ENCODE measurements around the gene LY6G6F. TPM values are rescaled to one million over a fixed set of nuclear protein-coding genes. Genes with fewer than 3 reads are reported as not detected.
A peak's percentile ranks its signal among the peaks of the same experiment; 100 is the strongest.

Gene LY6G6F
- total RNA-seq, 4 donors from 2014 or later = not detected

DNA sequence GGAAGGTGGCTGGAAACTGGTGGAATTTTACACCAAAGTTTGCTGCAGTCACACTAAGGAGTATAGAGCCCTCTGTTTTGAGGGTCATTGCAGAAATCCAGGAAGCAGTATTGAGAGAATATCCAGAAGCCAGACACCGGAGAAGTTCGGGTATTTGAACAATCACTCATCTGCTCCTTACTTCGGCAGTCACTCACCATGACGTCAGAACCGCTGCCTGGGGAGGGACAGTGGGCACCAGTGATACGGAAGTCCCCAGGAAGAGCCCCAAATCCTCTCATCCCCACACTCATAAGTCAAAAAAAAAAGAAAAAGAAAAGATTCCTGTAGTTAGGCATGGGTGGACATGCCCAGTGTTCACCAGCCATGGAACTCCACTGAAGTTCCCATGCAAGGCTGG, 29.8 kb upstream of the LY6G6F start:
- H3K4me1 ChIP-seq = peaks cover 5 to 17% (median 10%) of the 10 kb centered on the region in 4 donors
- no peak for DNase-seq
- no peak for TF ChIP-seq POLR2AphosphoS5 (IDR thresholded peaks at IDR 0.05)
- TF ChIP-seq POLR2A (IDR thresholded peaks at IDR 0.05) = no peak
- TF ChIP-seq, protein P1, sequence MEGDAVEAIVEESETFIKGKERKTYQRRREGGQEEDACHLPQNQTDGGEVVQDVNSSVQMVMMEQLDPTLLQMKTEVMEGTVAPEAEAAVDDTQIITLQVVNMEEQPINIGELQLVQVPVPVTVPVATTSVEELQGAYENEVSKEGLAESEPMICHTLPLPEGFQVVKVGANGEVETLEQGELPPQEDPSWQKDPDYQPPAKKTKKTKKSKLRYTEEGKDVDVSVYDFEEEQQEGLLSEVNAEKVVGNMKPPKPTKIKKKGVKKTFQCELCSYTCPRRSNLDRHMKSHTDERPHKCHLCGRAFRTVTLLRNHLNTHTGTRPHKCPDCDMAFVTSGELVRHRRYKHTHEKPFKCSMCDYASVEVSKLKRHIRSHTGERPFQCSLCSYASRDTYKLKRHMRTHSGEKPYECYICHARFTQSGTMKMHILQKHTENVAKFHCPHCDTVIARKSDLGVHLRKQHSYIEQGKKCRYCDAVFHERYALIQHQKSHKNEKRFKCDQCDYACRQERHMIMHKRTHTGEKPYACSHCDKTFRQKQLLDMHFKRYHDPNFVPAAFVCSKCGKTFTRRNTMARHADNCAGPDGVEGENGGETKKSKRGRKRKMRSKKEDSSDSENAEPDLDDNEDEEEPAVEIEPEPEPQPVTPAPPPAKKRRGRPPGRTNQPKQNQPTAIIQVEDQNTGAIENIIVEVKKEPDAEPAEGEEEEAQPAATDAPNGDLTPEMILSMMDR (IDR thresholded peaks at IDR 0.05) = no peak
- TF ChIP-seq EP300 (IDR thresholded peaks at IDR 0.05; ENCODE audit: low read depth) = no peak
- H3K4me3 ChIP-seq = no peak overlapping the region
- 83 to 85% methylated on average over 5 to 6 of the region's 6 CpGs for WGBS, 2 donors (ENCODE audit: low coverage in 1 of 2)
- H3K36me3 ChIP-seq = peaks cover 0 to 8% (median 3%) of the 10 kb centered on the region in 4 donors
- H3K9me3 ChIP-seq = no peaks in the 10 kb centered on the region
- no peaks in the 10 kb centered on the region for H3K27me3 ChIP-seq
- H3K27ac ChIP-seq = no peak overlapping the region
- intact Hi-C loops (cut with DNase I; ENCODE audit: low total_unique reads) = no loop called here
- in situ Hi-C loops (cut with MboI; ENCODE audit: low pct_ligation_motif_present in 1 of 4, low pct_unique_long_range_greater_than_20kb in 1 of 4, low sequenced_read_pairs in 3 of 4) = loop anchor here in 1 of 4 donors (10.0 kb wide), 1 partner anchor 278 kb away; the partner anchor contains the start of genes NELFE and SKIC2

DNA sequence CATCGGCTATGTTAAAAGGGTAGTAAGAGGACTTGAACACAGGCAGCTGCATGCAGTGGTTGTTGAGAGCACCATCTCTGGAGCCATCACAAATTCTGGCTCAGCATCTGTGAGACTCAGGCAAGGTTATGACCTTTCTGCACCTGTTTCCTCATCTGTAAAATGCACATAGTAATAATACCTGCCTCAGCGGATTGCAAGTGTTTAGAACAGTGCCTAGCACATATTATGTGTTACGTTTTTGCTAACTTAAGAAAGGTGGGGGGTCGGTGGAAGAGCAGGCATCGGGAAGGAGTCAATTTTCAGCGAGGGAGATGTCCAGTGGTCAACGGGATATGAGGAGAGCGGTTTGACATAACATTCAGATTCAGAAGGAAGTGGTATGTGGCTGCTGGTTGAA, 28.7 kb upstream of the LY6G6F start:
- intact Hi-C loops (cut with DNase I; ENCODE audit: low total_unique reads) (no loop called here), in situ Hi-C loops (cut with MboI; ENCODE audit: low pct_ligation_motif_present in 1 of 4, low pct_unique_long_range_greater_than_20kb in 1 of 4, low sequenced_read_pairs in 3 of 4) (loop anchor here in 1 of 4 donors (10.0 kb wide), 1 partner anchor 277 kb away; the partner anchor contains the start of genes NELFE and SKIC2)
- H3K9me3 ChIP-seq = no peaks in the 10 kb centered on the region
- H3K27ac ChIP-seq = no peak overlapping the region
- no peak overlapping the region for H3K4me3 ChIP-seq
- no peak for DNase-seq
- 64 to 75% methylated on average over 6 to 8 of the region's 8 CpGs for WGBS, 2 donors (ENCODE audit: low coverage in 1 of 2)
- peaks cover 5 to 22% (median 11%) of the 10 kb centered on the region in 4 donors for H3K4me1 ChIP-seq
- H3K36me3 ChIP-seq = no peaks in the 10 kb centered on the region
- H3K27me3 ChIP-seq = no peaks in the 10 kb centered on the region
- TF ChIP-seq POLR2A (IDR thresholded peaks at IDR 0.05) (no peak), POLR2AphosphoS5 (IDR thresholded peaks at IDR 0.05) (no peak), EP300 (IDR thresholded peaks at IDR 0.05; ENCODE audit: low read depth) (no peak)
- TF ChIP-seq, protein P1 (IDR thresholded peaks at IDR 0.05) = no peak

DNA sequence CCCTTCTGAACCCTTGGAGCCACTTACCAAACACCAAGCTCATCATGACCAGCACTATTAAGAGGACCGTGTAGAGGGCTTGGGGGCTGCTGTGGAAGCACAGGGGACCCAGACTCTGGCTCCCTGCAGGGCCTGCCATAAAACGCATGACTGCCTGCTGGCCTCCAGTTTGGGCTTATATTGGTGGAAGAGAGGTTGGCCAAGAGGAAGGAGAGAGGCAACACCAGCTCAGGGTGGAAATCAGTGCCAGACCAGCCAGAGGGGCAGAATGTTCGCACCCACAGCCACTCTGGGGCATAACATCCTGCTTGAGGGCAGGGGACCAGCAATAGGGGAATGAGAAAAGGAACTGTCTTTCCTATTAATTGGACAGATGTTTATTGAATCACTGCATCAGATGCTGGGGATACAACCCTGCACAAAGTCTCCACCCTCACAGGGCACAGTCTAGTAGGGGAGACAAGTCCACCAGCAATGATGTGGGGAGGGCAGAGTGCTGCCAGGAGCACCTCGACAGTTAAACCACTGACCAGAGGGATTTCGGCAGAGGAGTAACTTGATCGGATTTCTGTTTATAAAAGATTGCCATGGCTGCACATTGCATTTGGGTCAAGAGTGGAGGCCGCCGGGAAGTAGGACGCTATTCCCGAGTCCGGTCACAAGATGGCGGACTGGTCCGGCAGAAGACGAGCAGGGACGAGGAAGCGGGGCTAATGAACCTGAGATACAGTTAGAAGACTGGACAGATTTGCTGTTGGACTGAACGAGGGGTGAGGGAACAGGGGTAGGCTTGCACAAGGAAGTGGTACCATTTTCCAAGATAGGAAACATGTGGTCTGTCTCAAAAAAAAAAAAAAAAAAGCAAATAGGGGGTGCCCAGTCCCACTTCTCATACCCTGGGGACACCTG, 26.2 kb upstream of the LY6G6F start, which contains the start of gene LY6G5C:
Gene LY6G5C, minus strand, starts transcription at position 842 of the 909 bp plus-strand sequence. Its CDS starts 694 bp downstream, at position 148.
- no peaks in the 10 kb centered on the region for H3K36me3 ChIP-seq
- H3K9me3 ChIP-seq = no peaks in the 10 kb centered on the region
- intact Hi-C loops (cut with DNase I; ENCODE audit: low total_unique reads) = loop anchor here (10.0 kb wide), 1 partner anchor 154 kb away; no protein-coding TSS in a partner anchor
- in situ Hi-C loops (cut with MboI; ENCODE audit: low pct_ligation_motif_present in 1 of 4, low pct_unique_long_range_greater_than_20kb in 1 of 4, low sequenced_read_pairs in 3 of 4) = loop anchor here in 1 of 4 donors (10.0 kb wide), 1 partner anchor 84 kb away; the partner anchor contains the start of gene SAPCD1
- peak within 1 kb of the TSS; percentile 42 to 63 (median 43) for H3K4me3 ChIP-seq
- peak; percentile 89 for DNase-seq
- H3K27me3 ChIP-seq = no peaks in the 10 kb centered on the region
- H3K4me1 ChIP-seq = peaks cover 5 to 26% (median 11%) of the 10 kb centered on the region in 4 donors
- peak within 1 kb of the TSS; percentile 70 to 85 (median 78) for H3K27ac ChIP-seq
- WGBS, 2 donors (ENCODE audit: low coverage in 1 of 2) = 0 to 12% methylated on average over 12 to 16 of the region's 17 CpGs
- TF ChIP-seq POLR2A (IDR thresholded peaks at IDR 0.05) (no peak), POLR2AphosphoS5 (IDR thresholded peaks at IDR 0.05) (peak in 2 of 3 donors; percentile 23 to 57), EP300 (IDR thresholded peaks at IDR 0.05; ENCODE audit: low read depth) (no peak)
- TF ChIP-seq, protein P1 (IDR thresholded peaks at IDR 0.05) = peak; percentile 52 to 78 (median 69)

Measured in transverse colon (tissue), 4 donors.